HepG2 (cell line): ENCODE results near the gene GPBAR1. TPM values are rescaled to one million over a fixed set of nuclear protein-coding genes. Genes with fewer than 3 reads are reported as not detected.

ENCODE experiments used
- ATAC-seq: fragments of 200-7000 bp; cut with Tn5 transposase; 3 replicates; pipeline ENCODE4 v1.9.1; 2020; ENCODE audit warnings: mild to moderate bottlenecking, moderate library complexity
- BruUV-seq: library from RNA; stranded (reverse); fragments of 400-500 nt; replicated peaks from 2 replicates; lab custom pipeline; 2021; lab: Mats Ljungman, UMichigan
- CTCF ChIA-PET: fragments of 300-600 bp; formaldehyde crosslinking; extraction: SDS; loops from one replicate; lab custom pipeline; 2021; ENCODE audit warnings: low total read pairs, inconsistent platforms, low intra/inter-chr PET ratio; lab: Yijun Ruan, JAX
- POLR2A ChIA-PET: fragments of 350-600 bp; sonication (Branson Sonifier 250); formaldehyde crosslinking; loops from one replicate; lab custom pipeline; 2020; ENCODE audit warnings: antibody characterized with exemption, inconsistent platforms; lab: Yijun Ruan, JAX
- DNase-seq: peaks from one replicate; pipeline ENCODE4 v3.0.0-alpha.2; 2015; ENCODE audit warnings: low spot score
- FAIRE-seq: peaks from 3 replicates; lab custom pipeline; 2011; peaks lifted over from hg19 to GRCh38; lab: Jason Lieb, UNC
- H2AFZ ChIP-seq: one replicate; pipeline ENCODE4 v1.6.1; 2011; ENCODE audit warnings: low read length, inconsistent platforms
- H3K27ac ChIP-seq: fragments of 300-600 bp; 3 replicates; pipeline ENCODE4 v1.8.0; 2011; ENCODE audit warnings: mixed run types, mild to moderate bottlenecking, mixed read lengths, low read length, inconsistent platforms; ENCODE audit not compliant: insufficient read depth; ENCODE audit errors: extremely low read length
- H3K27me3 ChIP-seq, 2 experiments: fragments of 200-600 bp in 1 of 2; 2 replicates in 1 of 2; 3 replicates in 1 of 2; pipeline versions ENCODE4 v1.6.0 to v1.8.0; 2011; ENCODE audit warnings: low read length in 2 of 2, mild to moderate bottlenecking in 2 of 2, moderate library complexity in 2 of 2, inconsistent platforms in 1 of 2; ENCODE audit not compliant: insufficient read depth in 2 of 2, control insufficient read depth in 1 of 2
- H3K36me3 ChIP-seq, 2 experiments: fragments of 200-600 bp in 1 of 2; replicated peaks in 1 of 2; 2 replicates in 1 of 2; 3 replicates in 1 of 2; pipeline versions ENCODE4 v1.5.1 to v1.8.0; 2011; ENCODE audit warnings: low read length in 2 of 2, inconsistent platforms in 1 of 2; ENCODE audit not compliant: insufficient read depth in 2 of 2, control insufficient read depth in 1 of 2
- H3K4me1 ChIP-seq: 2 replicates; pipeline ENCODE4 v1.5.1; 2012; ENCODE audit warnings: low read length, inconsistent platforms; ENCODE audit not compliant: insufficient read depth
- H3K4me2 ChIP-seq: 2 replicates; pipeline ENCODE4 v1.6.0; 2011; ENCODE audit warnings: low read depth, low read length, inconsistent platforms
- H3K4me3 ChIP-seq, 3 experiments: fragments of 200-600 bp in 1 of 3; sonication (generic), shearing (Covaris generic) in 1 of 3; replicated peaks in 1 of 3; 2 replicates each; pipeline ENCODE4 v1.5.1; 2011 to 2016; ENCODE audit warnings: low read length in 3 of 3, inconsistent platforms in 2 of 3, low read depth in 2 of 3, mild to moderate bottlenecking in 2 of 3, control low read depth in 1 of 3, mixed read lengths in 1 of 3; ENCODE audit not compliant: insufficient read depth in 1 of 3
- H3K79me2 ChIP-seq: one replicate; pipeline ENCODE4 v1.6.1; 2011; ENCODE audit warnings: low read length, inconsistent platforms; ENCODE audit not compliant: insufficient read depth
- H3K9ac ChIP-seq: 2 replicates; pipeline ENCODE4 v1.6.0; 2011; ENCODE audit warnings: mild to moderate bottlenecking, low read depth, low read length, inconsistent platforms; ENCODE audit not compliant: insufficient read depth
- H3K9me3 ChIP-seq: 2 replicates; pipeline ENCODE4 v1.5.1; 2012; ENCODE audit warnings: mild to moderate bottlenecking, low read length
- H4K20me1 ChIP-seq: 2 replicates; pipeline ENCODE4 v1.6.0; 2011; ENCODE audit warnings: inconsistent platforms, mild to moderate bottlenecking, low read length, moderate library complexity; ENCODE audit not compliant: insufficient read depth
- HIVEP1 ChIP-seq: sonication (generic); formaldehyde crosslinking; IDR thresholded peaks from 2 replicates; pipeline ENCODE4 v1.4.0; 2020; ENCODE audit warnings: mild to moderate bottlenecking, missing genetic modification reagents
- HMG20A ChIP-seq: IDR thresholded peaks from 2 replicates; pipeline ENCODE4 v1.6.1; 2016; ENCODE audit warnings: borderline replicate concordance
- MED13 ChIP-seq: sonication (generic); formaldehyde crosslinking; IDR thresholded peaks from 2 replicates; pipeline ENCODE4 v1.5.0; 2020; ENCODE audit warnings: missing genetic modification reagents
- NFRKB ChIP-seq: fragments of 450-650 bp; IDR thresholded peaks from 2 replicates; pipeline ENCODE4 v1.6.1; 2017
- PHF8 ChIP-seq: sonication (generic); formaldehyde crosslinking; IDR thresholded peaks from 2 replicates; pipeline ENCODE4 v1.5.0; 2020; ENCODE audit warnings: missing genetic modification reagents
- SATB2 ChIP-seq: sonication (generic); formaldehyde crosslinking; IDR thresholded peaks from 2 replicates; pipeline ENCODE4 v1.5.0; 2020; ENCODE audit warnings: missing genetic modification reagents
- TEAD3 ChIP-seq: optimal IDR thresholded peaks from 2 replicates; pipeline ENCODE3; 2016; ENCODE audit warnings: borderline replicate concordance
- ZNF281 ChIP-seq: sonication (generic); formaldehyde crosslinking; IDR thresholded peaks from 2 replicates; pipeline ENCODE4 v1.4.0; 2020; ENCODE audit warnings: missing genetic modification reagents, borderline replicate concordance
- ZNF660 ChIP-seq: sonication (generic); formaldehyde crosslinking; IDR thresholded peaks from 2 replicates; pipeline ENCODE4 v1.5.1; 2020; ENCODE audit warnings: mild to moderate bottlenecking, low read depth, missing genetic modification reagents, borderline replicate concordance
- ZSCAN30 ChIP-seq: sonication (generic); formaldehyde crosslinking; IDR thresholded peaks from 2 replicates; pipeline ENCODE4 v1.5.0; 2020; ENCODE audit warnings: mild to moderate bottlenecking, missing genetic modification reagents
- WGBS: methylation state at CpG from one replicate; pipeline ENCODE4 v1.1.6; 2017; ENCODE audit warnings: low lambda C conversion rate; 5-methylcytosine and 5-hydroxymethylcytosine counted together
- in situ Hi-C: cut with HindIII; loops from 2 replicates; pipeline ENCODE4 v1.10.0; 2017; ENCODE audit warnings: low pct_unique_long_range_greater_than_20kb; ENCODE audit not compliant: extremely low pct_ligation_motif_present
- intact Hi-C: fragments of 100-400 bp; cut with micrococcal nuclease; formaldehyde crosslinking; loops from one replicate; pipeline ENCODE4 v1.10.0; 2022; ENCODE audit not compliant: unreplicated experiment
- polyA plus RNA-seq, 8 experiments: library from polyadenylated mRNA; depleted of rRNA in 3 of 8; stranded (reverse) in 7 of 8; unstranded in 1 of 8; fragments of >200 nt; fragmentation: Illumina TruSeq in 4 of 8; extraction: Trizol in 4 of 8; gene quantifications; 2 replicates each; pipeline versions ENCODE4 v1.2.1 to v1.2.3, GENCODE V29; 2011 to 2016; ENCODE audit warnings: low read depth in 4 of 8, missing spikeins in 1 of 8, mixed read lengths in 1 of 8; ENCODE audit not compliant: insufficient read depth in 1 of 8
- total RNA-seq, 5 experiments: library from RNA; depleted of rRNA; stranded (reverse); fragments of >200 nt; fragmentation: Illumina TruSeq; extraction: Trizol; gene quantifications; 2 replicates each; pipeline ENCODE4 v1.2.3, GENCODE V29; 2016; ENCODE audit warnings: low read depth in 1 of 5
- TF ChIP-seq, protein P1 (sequence below): sonication (generic); formaldehyde crosslinking; IDR thresholded peaks from 2 replicates; pipeline ENCODE4 v1.4.0; 2020; ENCODE audit warnings: missing genetic modification reagents, mild to moderate bottlenecking, borderline replicate concordance
- TF ChIP-seq, protein P2 (sequence below): sonication (generic); IDR thresholded peaks from 2 replicates; pipeline ENCODE4 v1.6.1; 2016; ENCODE audit warnings: low read depth, borderline replicate concordance

The GPBAR1 gene
- total and polyA plus RNA-seq, 2 of the 13 experiments (the other 11 are each of a cell fraction or from before 2014, with no cell fraction given), result 0.05 to 0.09 TPM

DNA sequence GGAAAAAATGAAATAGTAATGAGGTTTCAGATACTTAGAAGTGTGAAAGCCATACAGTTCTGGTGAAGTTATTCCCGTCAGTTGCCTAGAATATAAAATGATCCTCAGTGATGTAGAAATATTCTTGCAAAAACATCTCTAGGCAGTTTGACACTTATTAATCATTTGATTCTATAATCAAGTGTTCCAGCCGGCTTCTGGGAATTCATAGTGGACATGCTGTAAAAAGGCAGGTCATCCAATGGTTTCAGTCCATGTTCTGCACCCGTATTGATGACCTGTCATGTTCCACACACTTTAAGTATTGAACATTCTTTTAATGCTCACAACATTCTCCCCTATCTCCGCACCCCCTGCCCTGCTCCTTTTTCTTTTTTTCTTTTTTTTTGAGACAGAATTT, 24.0 kb upstream of the GPBAR1 start:
- peaks cover 23% of the 10 kb centered on the region for H3K4me1 ChIP-seq
- no peak for DNase-seq
- no peak for ATAC-seq
- no peaks in the 10 kb centered on the region for H3K79me2 ChIP-seq
- H3K36me3 ChIP-seq, result peaks cover 36 to 86% of the 10 kb centered on the region in 2 experiments
- no peaks in the 10 kb centered on the region for H3K27me3 ChIP-seq
- WGBS, result 96% methylated on average over 4 of the region's 4 CpGs
- no peak overlapping the region for H2AFZ ChIP-seq
- H3K9me3 ChIP-seq, result no peaks in the 10 kb centered on the region
- H3K4me3 ChIP-seq, result no peak overlapping the region
- TF ChIP-seq HIVEP1 (CRISPR knock-in tag) (no peak), NFRKB (no peak), TEAD3 (no peak), ZNF281 (no peak), ZSCAN30 (no peak), SATB2 (no peak), MED13 (CRISPR knock-in tag) (no peak), HMG20A (CRISPR knock-in tag) (no peak), PHF8 (no peak), ZNF660 (no peak)
- TF ChIP-seq, protein P1, sequence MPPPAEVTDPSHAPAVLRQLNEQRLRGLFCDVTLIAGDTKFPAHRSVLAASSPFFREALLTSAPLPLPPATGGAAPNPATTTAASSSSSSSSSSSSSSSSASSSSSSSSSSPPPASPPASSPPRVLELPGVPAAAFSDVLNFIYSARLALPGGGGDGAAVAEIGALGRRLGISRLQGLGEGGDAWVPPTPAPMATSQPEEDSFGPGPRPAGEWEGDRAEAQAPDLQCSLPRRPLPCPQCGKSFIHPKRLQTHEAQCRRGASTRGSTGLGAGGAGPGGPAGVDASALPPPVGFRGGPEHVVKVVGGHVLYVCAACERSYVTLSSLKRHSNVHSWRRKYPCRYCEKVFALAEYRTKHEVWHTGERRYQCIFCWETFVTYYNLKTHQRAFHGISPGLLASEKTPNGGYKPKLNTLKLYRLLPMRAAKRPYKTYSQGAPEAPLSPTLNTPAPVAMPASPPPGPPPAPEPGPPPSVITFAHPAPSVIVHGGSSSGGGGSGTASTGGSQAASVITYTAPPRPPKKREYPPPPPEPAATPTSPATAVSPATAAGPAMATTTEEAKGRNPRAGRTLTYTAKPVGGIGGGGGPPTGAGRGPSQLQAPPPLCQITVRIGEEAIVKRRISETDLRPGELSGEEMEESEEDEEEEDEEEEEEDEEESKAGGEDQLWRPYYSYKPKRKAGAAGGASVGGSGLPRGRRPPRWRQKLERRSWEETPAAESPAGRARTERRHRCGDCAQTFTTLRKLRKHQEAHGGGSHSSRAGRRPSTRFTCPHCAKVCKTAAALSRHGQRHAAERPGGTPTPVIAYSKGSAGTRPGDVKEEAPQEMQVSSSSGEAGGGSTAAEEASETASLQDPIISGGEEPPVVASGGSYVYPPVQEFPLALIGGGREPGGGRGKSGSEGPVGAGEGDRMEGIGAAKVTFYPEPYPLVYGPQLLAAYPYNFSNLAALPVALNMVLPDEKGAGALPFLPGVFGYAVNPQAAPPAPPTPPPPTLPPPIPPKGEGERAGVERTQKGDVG (CRISPR knock-in tag), result no peak
- TF ChIP-seq, protein P2, sequence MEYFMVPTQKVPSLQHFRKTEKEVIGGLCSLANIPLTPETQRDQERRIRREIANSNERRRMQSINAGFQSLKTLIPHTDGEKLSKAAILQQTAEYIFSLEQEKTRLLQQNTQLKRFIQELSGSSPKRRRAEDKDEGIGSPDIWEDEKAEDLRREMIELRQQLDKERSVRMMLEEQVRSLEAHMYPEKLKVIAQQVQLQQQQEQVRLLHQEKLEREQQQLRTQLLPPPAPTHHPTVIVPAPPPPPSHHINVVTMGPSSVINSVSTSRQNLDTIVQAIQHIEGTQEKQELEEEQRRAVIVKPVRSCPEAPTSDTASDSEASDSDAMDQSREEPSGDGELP, result no peak
- no peak overlapping the region for H3K4me2 ChIP-seq
- ChIA-PET POLR2A (no interaction called here), CTCF (no interaction called here)
- FAIRE-seq, result no peak
- no peak overlapping the region for H3K9ac ChIP-seq
- BruUV-seq, result no TSS peak
- H4K20me1 ChIP-seq, result no peaks in the 10 kb centered on the region
- in situ Hi-C loops, result no loop called here
- intact Hi-C loops, result no loop called here
- no peak overlapping the region for H3K27ac ChIP-seq
